Ovary (tissue), 9 donors: ENCODE data around the gene DAPK3. TPM values are rescaled to one million over a fixed set of nuclear protein-coding genes. Genes with fewer than 3 reads are reported as not detected.

Experiments used
- DNase-seq, 5 donors: peaks; one replicate each; pipeline ENCODE4 v3.0.0-alpha.2; 2019 to 2020
- H3K27ac ChIP-seq, 2 donors: fragments of 200-600 bp; one replicate each; pipeline versions ENCODE4 v1.5.1 to v1.8.0; 2019 to 2022
- H3K27me3 ChIP-seq: fragments of 200-600 bp; one replicate; pipeline ENCODE4 v1.8.0; 2022
- H3K36me3 ChIP-seq: fragments of 200-600 bp; sonication (generic); one replicate; pipeline ENCODE4 v1.5.1; 2019
- H3K4me1 ChIP-seq: one replicate; pipeline ENCODE4 v1.8.1; 2013; ENCODE audit warnings: mild to moderate bottlenecking, moderate library complexity; ENCODE audit not compliant: insufficient read depth
- H3K4me3 ChIP-seq: fragments of 200-600 bp; sonication (generic); one replicate; pipeline ENCODE4 v1.5.1; 2017
- H3K9me3 ChIP-seq, 2 donors: fragments of 200-600 bp in 1 of 2; sonication (generic) in 1 of 2; one replicate each; pipeline versions ENCODE4 v1.5.1 to v1.8.1; 2013 to 2019; ENCODE audit warnings: mild to moderate bottlenecking in 1 of 2, moderate library complexity in 1 of 2
- EP300 ChIP-seq: sonication (generic); formaldehyde crosslinking; IDR thresholded peaks from one replicate; pipeline ENCODE4 v1.6.1; 2017; ENCODE audit warnings: antibody characterized with exemption
- POLR2A ChIP-seq: fragments of 450-650 bp; IDR thresholded peaks from one replicate; pipeline ENCODE4 v1.6.1; 2017; ENCODE audit warnings: antibody characterized with exemption, mild to moderate bottlenecking, moderate library complexity
- WGBS, 3 donors: extraction: QIAGEN DNeasy Blood & Tissue Kit in 1 of 3; methylation state at CpG; one replicate each; pipeline versions ENCODE4 v1.1.5 to v1.1.7; 2013 to 2017; 5-methylcytosine and 5-hydroxymethylcytosine counted together
- intact Hi-C, 4 donors: fragments of 100-400 bp; cut with DNase I; formaldehyde crosslinking; loops; one replicate each; pipeline versions ENCODE4 v1.11.0 to v1.15.1; 2022 to 2023
- polyA plus RNA-seq, 2 donors: library from polyadenylated mRNA; stranded (reverse); fragments of 200-250 nt in 1 of 2; fragments of 350-450 nt in 1 of 2; fragmentation: Illumina TruSeq in 1 of 2; extraction: RNeasy Lipid Tissue Mini Kit (QIAGEN cat#74804) in 1 of 2; gene quantifications; one replicate each; pipeline ENCODE4 v1.2.3, GENCODE V29; 2013 to 2014
- total RNA-seq, 7 donors: library from RNA; depleted of rRNA in 2 of 7; stranded (reverse); fragments of >200 nt in 2 of 7; fragmentation: NEBNext Ultra II Directional in 3 of 7; extraction: Animal tissue kit (Norgen Biotek cat#: 25700) in 3 of 7; gene quantifications; one replicate each; pipeline versions ENCODE4 v1.1.0 to v1.2.4, GENCODE V29; 2016 to 2023
- TF ChIP-seq, protein P1 (sequence below), 3 donors: fragments of 450-650 bp in 2 of 3; fragments of 200-600 bp in 1 of 3; IDR thresholded peaks; one replicate each; pipeline versions ENCODE4 v1.5.1 to v1.8.0; 2016 to 2022; ENCODE audit warnings: antibody characterized with exemption in 3 of 3, mild to moderate bottlenecking in 1 of 3
- donor health status: DM: no; HTN: no; CAD: no; lungs with moderate emphysema.
- donor health status: DM: no; HTN: no; CAD: no.
- donor health status: Bipolar disorder and iron deficiency.
- donor health status: DM: yes; HTN: yes; CAD: no.
- donor health status: DM: no; HTN: no; CAD: no.
- donor health status: DM: yes; HTN: yes; CAD: no.

The DAPK3 gene
- total and polyA plus RNA-seq, 9 donors = 8.3 to 101 (median 57.0) TPM

- intact Hi-C loops = no loop called here
- DNase-seq = no peak
- H3K4me3 ChIP-seq = no peak overlapping the region
- no peaks in the 10 kb centered on the region for H3K36me3 ChIP-seq
- no peak overlapping the region for H3K27ac ChIP-seq
- H3K4me1 ChIP-seq = no peaks in the 10 kb centered on the region
- TF ChIP-seq, protein P1, sequence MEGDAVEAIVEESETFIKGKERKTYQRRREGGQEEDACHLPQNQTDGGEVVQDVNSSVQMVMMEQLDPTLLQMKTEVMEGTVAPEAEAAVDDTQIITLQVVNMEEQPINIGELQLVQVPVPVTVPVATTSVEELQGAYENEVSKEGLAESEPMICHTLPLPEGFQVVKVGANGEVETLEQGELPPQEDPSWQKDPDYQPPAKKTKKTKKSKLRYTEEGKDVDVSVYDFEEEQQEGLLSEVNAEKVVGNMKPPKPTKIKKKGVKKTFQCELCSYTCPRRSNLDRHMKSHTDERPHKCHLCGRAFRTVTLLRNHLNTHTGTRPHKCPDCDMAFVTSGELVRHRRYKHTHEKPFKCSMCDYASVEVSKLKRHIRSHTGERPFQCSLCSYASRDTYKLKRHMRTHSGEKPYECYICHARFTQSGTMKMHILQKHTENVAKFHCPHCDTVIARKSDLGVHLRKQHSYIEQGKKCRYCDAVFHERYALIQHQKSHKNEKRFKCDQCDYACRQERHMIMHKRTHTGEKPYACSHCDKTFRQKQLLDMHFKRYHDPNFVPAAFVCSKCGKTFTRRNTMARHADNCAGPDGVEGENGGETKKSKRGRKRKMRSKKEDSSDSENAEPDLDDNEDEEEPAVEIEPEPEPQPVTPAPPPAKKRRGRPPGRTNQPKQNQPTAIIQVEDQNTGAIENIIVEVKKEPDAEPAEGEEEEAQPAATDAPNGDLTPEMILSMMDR (IDR thresholded peaks at IDR 0.05) = no peak
- no peak for TF ChIP-seq POLR2A
- no peak for TF ChIP-seq EP300
- H3K9me3 ChIP-seq = no peaks in the 10 kb centered on the region
- no peaks in the 10 kb centered on the region for H3K27me3 ChIP-seq
These were observed 47.7 kb downstream of the DAPK3 start for GRCh38 chr19:3923096-3923758.

DNA sequence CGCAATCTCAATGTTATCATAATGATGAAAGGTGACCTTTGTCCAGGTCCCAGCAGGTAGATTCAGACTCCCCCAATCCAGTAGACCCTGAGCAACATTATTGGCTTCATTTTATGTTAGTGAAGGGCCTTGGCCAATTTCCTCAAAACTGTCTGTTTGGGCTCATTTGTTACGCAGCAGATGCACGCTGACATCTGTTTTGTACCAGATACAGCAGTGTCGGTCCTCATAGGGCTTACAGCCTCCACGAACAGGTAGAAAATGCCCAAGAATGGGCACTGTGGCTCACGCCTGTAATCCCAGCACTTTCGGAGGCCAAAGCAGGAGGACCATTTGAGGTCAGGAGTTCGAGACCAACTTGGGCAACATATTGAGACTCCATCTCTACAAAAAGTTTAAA is 51.1 kb downstream of the DAPK3 start:
- H3K4me3 ChIP-seq = no peak overlapping the region
- H3K9me3 ChIP-seq = no peaks in the 10 kb centered on the region
- no peak for DNase-seq
- TF ChIP-seq EP300 (no peak), POLR2A (no peak)
- TF ChIP-seq, protein P1 (IDR thresholded peaks at IDR 0.05) = no peak
- H3K4me1 ChIP-seq = no peaks in the 10 kb centered on the region
- no peaks in the 10 kb centered on the region for H3K36me3 ChIP-seq
- 94 to 95% (median 94%) methylated on average over 8 of the region's 8 CpGs for WGBS, 3 donors
- H3K27ac ChIP-seq = no peak overlapping the region
- intact Hi-C loops = no loop called here
- H3K27me3 ChIP-seq = no peaks in the 10 kb centered on the region

- Histone ChIP-seq H3K27ac (no peak overlapping the region), H3K4me3 (no peak overlapping the region), H3K4me1 (no peaks in the 10 kb centered on the region), H3K36me3 (no peaks in the 10 kb centered on the region), H3K27me3 (no peaks in the 10 kb centered on the region), H3K9me3 (no peaks in the 10 kb centered on the region)
- no peak for DNase-seq
- WGBS, 3 donors = 90 to 95% (median 91%) methylated on average over 5 of the region's 5 CpGs
- TF ChIP-seq, protein P1 (IDR thresholded peaks at IDR 0.05) = no peak
- TF ChIP-seq POLR2A = no peak
- TF ChIP-seq EP300 = no peak
- intact Hi-C loops = no loop called here
These were observed 54.9 kb downstream of the DAPK3 start for GRCh38 chr19:3916033-3916432.

DNA sequence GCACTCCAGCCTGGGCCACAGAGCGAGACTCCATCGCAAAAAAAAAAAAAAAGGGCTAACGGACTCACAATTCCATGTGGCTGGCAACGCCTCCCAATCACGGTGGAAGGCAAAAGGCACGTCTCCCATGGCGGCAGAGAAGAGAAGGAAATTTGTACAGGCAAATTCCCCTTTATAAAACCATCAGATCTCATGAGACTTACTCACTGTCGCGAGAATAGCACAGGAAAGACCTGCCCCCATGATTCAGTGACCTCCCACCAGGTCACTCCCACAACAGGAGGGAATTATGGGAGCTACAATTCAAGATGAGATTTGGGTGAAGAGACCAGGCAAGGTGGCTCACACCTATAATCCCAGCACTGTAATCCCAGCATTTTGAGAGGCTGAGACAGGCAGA is 56.7 kb downstream of the DAPK3 start:
- intact Hi-C loops = no loop called here
- no peak for DNase-seq
- TF ChIP-seq EP300 = no peak
- TF ChIP-seq, protein P1 (IDR thresholded peaks at IDR 0.05) = no peak
- TF ChIP-seq POLR2A = no peak
- H3K27ac ChIP-seq = no peak overlapping the region
- no peaks in the 10 kb centered on the region for H3K36me3 ChIP-seq
- H3K9me3 ChIP-seq = no peaks in the 10 kb centered on the region
- no peaks in the 10 kb centered on the region for H3K4me1 ChIP-seq
- H3K27me3 ChIP-seq = no peaks in the 10 kb centered on the region
- H3K4me3 ChIP-seq = no peak overlapping the region
- WGBS, 3 donors = 76 to 84% (median 78%) methylated on average over 9 of the region's 9 CpGs
